H1 (cell line): ENCODE measurements around the gene CHST3. TPM values are rescaled to one million over a fixed set of nuclear protein-coding genes. Genes with fewer than 3 reads are reported as not detected.

ENCODE experiments used
- BRCA1 ChIP-seq: IDR thresholded peaks from 2 replicates; pipeline ENCODE4 v1.6.1; 2012; ENCODE audit warnings: low read depth, low read length, improper control_type of control experiment
- EP300 ChIP-seq, 2 experiments: IDR thresholded peaks; 1 replicate in 1 of 2; 2 replicates in 1 of 2; pipeline ENCODE4 v1.6.1; 2011 to 2012; ENCODE audit warnings: low read depth in 2 of 2, low read length in 2 of 2, mild to moderate bottlenecking in 2 of 2, borderline replicate concordance in 1 of 2, inconsistent platforms in 1 of 2, moderate library complexity in 1 of 2
- RFX5 ChIP-seq: IDR thresholded peaks from 2 replicates; pipeline ENCODE4 v1.6.1; 2011; ENCODE audit warnings: low read depth, low read length, improper control_type of control experiment, borderline replicate concordance
- TAF7 ChIP-seq: optimal IDR thresholded peaks from 2 replicates; pipeline ENCODE3; 2011; ENCODE audit warnings: low read depth, mild to moderate bottlenecking, inconsistent platforms, low read length, moderate library complexity, borderline replicate concordance
- TCF12 ChIP-seq: IDR thresholded peaks from 2 replicates; pipeline ENCODE4 v1.6.1; 2011; ENCODE audit warnings: low read depth, mild to moderate bottlenecking, low read length
- polyA plus RNA-seq, 7 experiments: library from polyadenylated mRNA; depleted of rRNA in 3 of 7; stranded (reverse) in 5 of 7; unstranded in 2 of 7; fragments of >200 nt in 5 of 7; fragments of 200-250 nt in 2 of 7; gene quantifications; 1 replicate in 5 of 7; 2 replicates in 1 of 7; 4 replicates in 1 of 7; pipeline versions ENCODE4 v1.2.1 to v1.2.3, GENCODE V29; 2011 to 2013; ENCODE audit warnings: missing spikeins in 2 of 7, mixed read lengths in 2 of 7
- total RNA-seq: library from RNA; stranded (reverse); fragmentation: NEBNext Ultra II Directional; extraction: Animal tissue kit (Norgen Biotek cat#: 25700); gene quantifications from 2 replicates; pipeline ENCODE4 v1.2.1, GENCODE V29; 2021

CHST3 gene
- total and polyA plus RNA-seq, 2 of the 8 experiments (the other 6 are each of a cell fraction or from before 2014, with no cell fraction given), result 2.0 to 5.8 TPM

- TF ChIP-seq BRCA1 (no peak), TCF12 (no peak), EP300 (IDR thresholded peaks at IDR 0.05; ENCODE audit: borderline replicate concordance in 1 of 2, low read depth in 2 of 2, low read length in 2 of 2) (no peak), RFX5 (no peak), TAF7 (no peak)
These were observed 24.2 kb upstream of the CHST3 start (continued) for GRCh38 chr10:71939861-71940474.
